GM12891 (cell line): Measurements from ENCODE around the gene PSMB7.

ENCODE experiments used
- POLR2A ChIP-seq: IDR thresholded peaks from 2 replicates; pipeline ENCODE4 v1.6.1; 2011; ENCODE audit warnings: low read depth, low read length, control low read depth
- TAF1 ChIP-seq: IDR thresholded peaks from 2 replicates; pipeline ENCODE4 v1.6.1; 2011; ENCODE audit warnings: low read depth, low read length, control low read depth

GRCh38 chr9:124304285-124304684 is 111.0 kb downstream of the PSMB7 start:
- TF ChIP-seq POLR2A, result no peak
- TF ChIP-seq TAF1, result no peak
